GM23338 (cell line): ENCODE results near the gene CHCHD10. TPM values are rescaled to one million over a fixed set of nuclear protein-coding genes. Genes with fewer than 3 reads are reported as not detected.

Experiments
- ATAC-seq: fragments of 200-7000 bp; cut with Tn5 transposase; 3 replicates; pipeline ENCODE4 v1.9.1; 2020
- DNase-seq: peaks from one replicate; pipeline ENCODE4 v3.0.0-alpha.2; 2015; ENCODE audit warnings: low spot score
- H2AFZ ChIP-seq: fragments of 200-600 bp; sonication (generic); 2 replicates; pipeline ENCODE4 v1.8.0; 2016; ENCODE audit warnings: antibody characterized with exemption, mild to moderate bottlenecking, moderate library complexity
- H3F3A ChIP-seq: fragments of 200-600 bp; sonication (generic); replicated peaks from 2 replicates; pipeline ENCODE4 v1.8.0; 2017; ENCODE audit warnings: antibody characterized with exemption, mixed run types, low read depth
- H3K27ac ChIP-seq: fragments of 200-600 bp; sonication (generic); 2 replicates; pipeline ENCODE4 v1.6.1; 2016; ENCODE audit warnings: low read depth
- H3K27me3 ChIP-seq: fragments of 200-600 bp; sonication (generic); 2 replicates; pipeline ENCODE4 v1.8.0; 2016; ENCODE audit warnings: mild to moderate bottlenecking, mixed run types, moderate library complexity; ENCODE audit not compliant: insufficient read depth
- H3K36me3 ChIP-seq: fragments of 200-600 bp; sonication (generic); 2 replicates; pipeline ENCODE4 v1.8.0; 2016; ENCODE audit warnings: mild to moderate bottlenecking; ENCODE audit not compliant: insufficient read depth
- H3K4me1 ChIP-seq: fragments of 200-600 bp; sonication (generic); 2 replicates; pipeline ENCODE4 v1.8.0; 2016; ENCODE audit warnings: mild to moderate bottlenecking, moderate library complexity; ENCODE audit not compliant: insufficient read depth
- H3K4me2 ChIP-seq: fragments of 200-600 bp; sonication (generic); 2 replicates; pipeline ENCODE4 v1.7.1; 2017; ENCODE audit warnings: mixed run types
- H3K4me3 ChIP-seq: fragments of 200-600 bp; sonication (generic); 2 replicates; pipeline ENCODE4 v1.6.1; 2016; ENCODE audit warnings: mixed run types
- H3K79me2 ChIP-seq: fragments of 200-600 bp; sonication (generic); replicated peaks from 2 replicates; pipeline ENCODE4 v1.8.0; 2017; ENCODE audit warnings: mild to moderate bottlenecking; ENCODE audit not compliant: insufficient read depth
- H3K9me2 ChIP-seq: fragments of 200-600 bp; sonication (generic); 2 replicates; pipeline ENCODE4 v1.8.0; 2017; ENCODE audit not compliant: insufficient read depth
- H4K20me1 ChIP-seq: fragments of 200-600 bp; sonication (generic); replicated peaks from 2 replicates; pipeline ENCODE4 v1.8.0; 2017; ENCODE audit warnings: mild to moderate bottlenecking; ENCODE audit not compliant: insufficient read depth
- H3K27ac Mint-ChIP-seq: 2 replicates; pipeline ENCODE4 v1.8.0; 2020; ENCODE audit warnings: inconsistent platforms, mild to moderate bottlenecking, moderate library complexity, mixed read lengths
- H3K27me3 Mint-ChIP-seq: 3 replicates; pipeline ENCODE4 v1.8.0; 2022; ENCODE audit warnings: low read depth, mild to moderate bottlenecking, moderate library complexity, mixed read lengths, inconsistent platforms; ENCODE audit not compliant: insufficient read depth, poor library complexity
- H3K36me3 Mint-ChIP-seq: 3 replicates; pipeline ENCODE4 v1.8.0; 2021; ENCODE audit warnings: low read depth, mild to moderate bottlenecking, inconsistent platforms, moderate library complexity, mixed read lengths
- H3K4me1 Mint-ChIP-seq: 3 replicates; pipeline ENCODE4 v1.8.0; 2020; ENCODE audit warnings: mild to moderate bottlenecking, inconsistent platforms, mixed read lengths
- H3K4me3 Mint-ChIP-seq: 3 replicates; pipeline ENCODE4 v1.8.0; 2021; ENCODE audit warnings: moderate library complexity, mild to moderate bottlenecking, inconsistent platforms, mixed read lengths
- H3K9me3 Mint-ChIP-seq: 3 replicates; pipeline ENCODE4 v1.8.0; 2020; ENCODE audit warnings: moderate library complexity, mild to moderate bottlenecking, inconsistent platforms, mixed read lengths
- CREB1 ChIP-seq: fragments of 250-450 bp; sonication (Bioruptor Pico); IDR thresholded peaks from 2 replicates; pipeline ENCODE4 v1.5.0; 2020; ENCODE audit warnings: low read depth, mild to moderate bottlenecking, moderate library complexity
- ETS1 ChIP-seq: IDR thresholded peaks from 2 replicates; pipeline ENCODE4 v1.6.1; 2016; ENCODE audit warnings: antibody characterized with exemption
- EZH2 ChIP-seq: fragments of 200-600 bp; sonication (generic); IDR thresholded peaks from one replicate; pipeline ENCODE4 v1.8.0; 2017; ENCODE audit warnings: antibody characterized with exemption, mild to moderate bottlenecking, low read depth; ENCODE audit not compliant: unreplicated experiment
- EZH2phosphoT487 ChIP-seq: fragments of 200-600 bp; sonication (generic); IDR thresholded peaks from one replicate; pipeline ENCODE4 v1.8.1; 2018; ENCODE audit warnings: antibody characterized with exemption; ENCODE audit not compliant: unreplicated experiment
- JUNB ChIP-seq: IDR thresholded peaks from one replicate; pipeline ENCODE4 v1.6.1; 2016; ENCODE audit warnings: antibody characterized with exemption; ENCODE audit not compliant: unreplicated experiment
- NANOG ChIP-seq: IDR thresholded peaks from 2 replicates; pipeline ENCODE4 v1.6.1; 2016; ENCODE audit warnings: antibody characterized with exemption, borderline replicate concordance
- POLR2AphosphoS5 ChIP-seq: IDR thresholded peaks from 2 replicates; pipeline ENCODE4 v1.6.1; 2016; ENCODE audit warnings: antibody characterized with exemption, low read depth
- REST ChIP-seq: IDR thresholded peaks from one replicate; pipeline ENCODE4 v1.6.1; 2018; ENCODE audit warnings: antibody characterized with exemption; ENCODE audit not compliant: unreplicated experiment
- STAT1 ChIP-seq: IDR thresholded peaks from one replicate; pipeline ENCODE4 v1.6.1; 2016; ENCODE audit warnings: antibody characterized with exemption; ENCODE audit not compliant: unreplicated experiment
- ZNF114 ChIP-seq: fragments of 250-450 bp; sonication (Bioruptor Pico); IDR thresholded peaks from 2 replicates; pipeline ENCODE4 v1.5.0; 2020; ENCODE audit warnings: mild to moderate bottlenecking, moderate library complexity
- ZNF331 ChIP-seq: fragments of 250-450 bp; sonication (Bioruptor Pico); IDR thresholded peaks from 2 replicates; pipeline ENCODE4 v1.5.0; 2020; ENCODE audit warnings: low read depth, mild to moderate bottlenecking, moderate library complexity
- ZNF462 ChIP-seq: fragments of 250-450 bp; sonication (Bioruptor Pico); IDR thresholded peaks from 2 replicates; pipeline ENCODE4 v1.5.0; 2020; ENCODE audit warnings: mild to moderate bottlenecking, moderate library complexity
- polyA plus RNA-seq: library from polyadenylated mRNA; unstranded; fragments of >200 nt; fragmentation: Nextera tagmentation; extraction: Ambion mirVana; gene quantifications from 2 replicates; pipeline ENCODE4 v1.2.1, GENCODE V29; 2016
- total RNA-seq: library from RNA; depleted of rRNA; stranded (reverse); fragments of >200 nt; shearing (Covaris generic); gene quantifications from 2 replicates; pipeline ENCODE4 v1.2.3, GENCODE V29; 2014
- TF ChIP-seq, protein P1 (sequence below), 2 experiments: fragments of 200-600 bp in 1 of 2; sonication (generic) in 1 of 2; conservative IDR thresholded peaks; 2 replicates each; pipeline versions ENCODE4 v1.5.1 to v1.6.1; 2016 to 2017; ENCODE audit warnings: antibody characterized with exemption in 2 of 2, low read depth in 2 of 2, mild to moderate bottlenecking in 2 of 2, moderate library complexity in 1 of 2

The CHCHD10 gene
- total and polyA plus RNA-seq, 2 experiments from 2014 or later: 11.4 to 101 TPM

GRCh38 chr22:23780146-23780748 lies 12.5 kb upstream of the CHCHD10 start:
- no peaks in the 10 kb centered on the region for H4K20me1 ChIP-seq

More at GRCh38 chr22:23780146-23780748, 12.5 kb upstream of the CHCHD10 start:
- Histone ChIP-seq H3K79me2 (no peaks in the 10 kb centered on the region), H3K36me3 (no peaks in the 10 kb centered on the region), H2AFZ (no peak overlapping the region), H3K27me3 (no peaks in the 10 kb centered on the region), H3K27ac (no peak overlapping the region), H3K9me2 (no peaks in the 10 kb centered on the region), H3K4me2 (no peak overlapping the region), H3K4me1 (no peaks in the 10 kb centered on the region), H3F3A (0 out of 2 replicates have a peak, but pooled peaks cover 4% of the 10 kb centered on the region), H3K4me3 (no peak overlapping the region)
- no peak for DNase-seq
- no peaks in the 10 kb centered on the region; the same call in 2 of the 3 replicates for H3K36me3 Mint-ChIP-seq
- no peaks in the 10 kb centered on the region; the same call in 2 of the 3 replicates for H3K4me1 Mint-ChIP-seq
- H3K9me3 Mint-ChIP-seq: no peaks in the 10 kb centered on the region
- H3K27me3 Mint-ChIP-seq: peaks cover 6% of the 10 kb centered on the region
- no peak for TF ChIP-seq NANOG
- no peak for TF ChIP-seq STAT1
- no peak for TF ChIP-seq POLR2AphosphoS5
- no peak for TF ChIP-seq EZH2phosphoT487
- TF ChIP-seq CREB1 (CRISPR knock-in tag): no peak
- no peak for TF ChIP-seq ZNF462 (CRISPR knock-in tag)
- no peak for TF ChIP-seq ZNF114
- TF ChIP-seq EZH2: no peak
- TF ChIP-seq ZNF331 (CRISPR knock-in tag): no peak
- TF ChIP-seq REST: no peak
- TF ChIP-seq, protein P1, sequence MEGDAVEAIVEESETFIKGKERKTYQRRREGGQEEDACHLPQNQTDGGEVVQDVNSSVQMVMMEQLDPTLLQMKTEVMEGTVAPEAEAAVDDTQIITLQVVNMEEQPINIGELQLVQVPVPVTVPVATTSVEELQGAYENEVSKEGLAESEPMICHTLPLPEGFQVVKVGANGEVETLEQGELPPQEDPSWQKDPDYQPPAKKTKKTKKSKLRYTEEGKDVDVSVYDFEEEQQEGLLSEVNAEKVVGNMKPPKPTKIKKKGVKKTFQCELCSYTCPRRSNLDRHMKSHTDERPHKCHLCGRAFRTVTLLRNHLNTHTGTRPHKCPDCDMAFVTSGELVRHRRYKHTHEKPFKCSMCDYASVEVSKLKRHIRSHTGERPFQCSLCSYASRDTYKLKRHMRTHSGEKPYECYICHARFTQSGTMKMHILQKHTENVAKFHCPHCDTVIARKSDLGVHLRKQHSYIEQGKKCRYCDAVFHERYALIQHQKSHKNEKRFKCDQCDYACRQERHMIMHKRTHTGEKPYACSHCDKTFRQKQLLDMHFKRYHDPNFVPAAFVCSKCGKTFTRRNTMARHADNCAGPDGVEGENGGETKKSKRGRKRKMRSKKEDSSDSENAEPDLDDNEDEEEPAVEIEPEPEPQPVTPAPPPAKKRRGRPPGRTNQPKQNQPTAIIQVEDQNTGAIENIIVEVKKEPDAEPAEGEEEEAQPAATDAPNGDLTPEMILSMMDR (conservative IDR thresholded peaks at IDR 0.05; ENCODE audit: low read depth in 2 of 2): no peak
- no peak for TF ChIP-seq ETS1
- TF ChIP-seq JUNB: no peak
- no peak overlapping the region for H3K4me3 Mint-ChIP-seq
- H3K27ac Mint-ChIP-seq: no peak overlapping the region
- no peak for ATAC-seq
